Colon (tissue), 2 donors: ENCODE data around the gene ARHGEF6.

ENCODE experiments used
- FAIRE-seq: peaks from 2 replicates; lab custom pipeline; 2012; peaks lifted over from hg19 to GRCh38; lab: Jason Lieb, UNC
- donor health status: control.
- donor health status: control.

Gene ARHGEF6

DNA sequence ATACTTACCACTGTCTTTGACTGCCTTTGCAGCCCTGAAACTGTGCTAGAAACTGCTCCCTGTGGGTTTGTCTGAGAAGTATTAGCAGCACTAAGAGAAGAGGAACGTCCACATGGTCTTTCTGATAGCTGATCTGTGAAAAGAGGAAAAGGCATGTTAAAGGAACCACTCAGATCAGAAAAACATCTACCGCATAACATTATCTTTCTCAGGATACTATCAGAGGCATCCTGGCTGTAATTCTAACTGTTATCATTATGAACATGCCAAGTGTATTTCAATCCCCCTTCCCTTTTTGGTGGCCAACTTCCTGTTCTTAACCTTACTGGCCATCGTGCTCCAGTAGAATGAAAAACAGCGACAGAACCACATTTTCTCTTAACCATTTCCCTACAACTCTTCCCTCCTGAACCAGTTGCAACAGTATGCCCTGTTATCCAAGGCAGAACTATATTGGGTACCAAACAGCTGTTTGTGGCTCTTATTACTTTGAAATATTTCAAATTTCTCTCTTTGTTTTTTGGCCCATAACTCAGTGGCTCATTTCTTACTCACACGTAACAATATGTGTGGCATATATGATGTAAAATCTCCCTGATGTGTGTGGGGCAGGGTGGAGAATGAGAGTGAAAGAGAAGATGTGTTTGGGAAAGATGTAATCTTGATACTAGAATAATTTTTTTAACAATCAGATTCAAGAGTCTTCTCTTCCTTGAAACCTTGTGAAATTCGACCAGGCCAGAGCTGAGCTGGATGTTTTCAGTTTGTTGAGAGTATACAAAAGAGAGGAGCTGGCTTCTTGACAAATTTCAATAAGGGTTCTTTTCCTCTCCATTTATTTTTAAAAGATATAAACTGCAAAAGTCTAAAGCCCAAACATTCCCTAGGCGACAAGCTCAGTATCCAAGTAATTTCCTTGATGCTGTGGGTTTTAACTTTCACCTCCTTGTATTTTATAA is 35.2 kb downstream of the ARHGEF6 start:
- no peak for FAIRE-seq

DNA sequence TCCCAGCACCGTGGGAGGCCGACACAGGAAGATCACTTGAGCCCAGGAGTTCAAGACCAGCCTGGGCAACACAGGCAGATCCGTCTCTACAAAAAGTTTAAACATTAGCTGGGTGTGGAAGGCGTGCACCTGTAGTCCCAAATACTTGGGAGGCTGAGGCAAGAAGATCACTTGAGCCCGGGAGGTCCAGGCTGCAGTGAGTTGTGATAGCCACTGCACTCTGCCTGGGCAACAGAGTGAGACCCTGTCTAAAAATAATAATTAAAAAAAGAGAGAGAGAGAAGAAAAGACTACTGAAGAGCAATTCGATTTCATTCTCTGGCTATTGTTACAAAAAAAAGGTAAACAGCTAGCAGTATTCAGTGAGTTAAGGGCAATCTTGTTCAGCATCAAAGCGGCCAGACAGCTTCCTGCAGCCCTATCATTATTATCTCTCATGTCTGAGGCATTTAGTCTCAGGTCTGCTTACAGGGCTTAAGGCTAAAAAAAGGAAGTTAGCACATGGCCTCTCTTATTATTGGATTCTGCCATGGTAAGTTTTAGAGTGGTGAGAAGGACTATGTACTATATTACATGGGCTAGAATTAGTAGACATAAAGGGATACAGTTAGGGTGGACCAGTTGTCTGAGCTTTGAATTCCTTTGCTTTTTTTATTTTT is 37.9 kb downstream of the ARHGEF6 start:
- no peak for FAIRE-seq

DNA sequence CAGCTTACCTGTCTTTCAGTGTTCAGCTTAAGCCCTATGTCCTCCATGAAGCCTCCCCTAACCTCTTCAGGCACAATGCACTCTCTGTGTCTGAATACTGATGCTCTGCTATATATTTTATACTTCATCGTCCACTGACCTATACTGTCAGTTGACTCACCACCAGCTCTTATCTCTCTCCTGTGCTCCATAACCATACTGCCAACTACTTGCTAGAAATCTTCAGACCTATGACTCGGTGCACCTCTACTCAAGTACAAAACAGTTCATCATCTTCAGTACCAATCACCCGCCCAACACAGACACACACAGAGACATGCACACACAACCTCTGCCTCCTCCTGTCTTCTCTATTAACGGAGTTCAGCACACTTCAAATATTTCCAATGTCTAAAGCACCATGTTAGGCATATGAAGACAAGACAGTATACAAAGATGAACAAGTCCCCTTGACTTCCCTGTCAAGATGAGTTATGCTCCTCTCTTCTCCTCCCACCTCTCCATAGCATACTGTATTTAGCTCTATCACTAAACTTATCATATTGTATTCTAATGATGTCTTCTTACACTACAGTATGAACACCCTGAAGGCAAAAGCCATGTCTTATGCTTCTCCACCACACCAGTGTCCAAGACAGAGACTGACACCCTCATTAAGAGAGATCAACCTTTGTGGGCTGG is 42.5 kb downstream of the ARHGEF6 start:
- FAIRE-seq, result no peak

DNA sequence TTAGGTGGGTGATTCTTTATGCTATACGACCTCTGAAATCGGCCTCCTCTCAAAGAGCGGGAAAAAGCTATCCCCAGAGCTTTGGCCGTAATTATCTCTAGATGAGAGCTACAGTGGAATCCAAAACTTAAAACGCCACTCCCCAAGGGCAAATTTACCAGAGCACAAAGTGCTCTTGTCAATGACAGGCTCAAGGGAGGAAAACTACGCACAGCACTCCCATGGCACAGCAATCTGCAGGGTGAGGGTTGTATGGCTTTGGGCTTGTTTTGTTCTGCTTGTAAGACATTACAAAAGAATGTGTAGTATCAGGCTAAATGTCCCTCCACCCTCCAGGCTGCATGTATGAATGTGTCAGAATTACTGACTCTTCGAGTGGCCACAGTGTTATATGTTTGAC is 44.0 kb downstream of the ARHGEF6 start:
- no peak for FAIRE-seq

DNA sequence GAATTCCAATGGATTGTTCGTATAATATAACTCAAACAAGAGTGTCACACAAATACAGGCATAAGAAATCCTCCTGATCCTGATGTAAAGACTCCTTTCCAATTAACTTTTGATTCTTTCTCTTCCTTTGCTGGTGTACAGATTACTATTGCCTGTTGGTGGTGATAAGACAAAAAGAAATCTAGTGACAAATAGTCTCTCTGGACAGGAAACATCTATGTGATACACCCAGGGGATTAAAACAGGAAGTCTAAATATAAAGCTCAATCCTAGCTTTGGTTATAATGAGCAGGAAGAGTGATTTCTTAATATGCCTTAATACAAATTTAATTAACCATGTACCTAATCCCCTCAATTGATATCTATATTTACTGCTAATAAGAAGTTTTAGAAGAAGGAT is 45.1 kb downstream of the ARHGEF6 start:
- no peak for FAIRE-seq

DNA sequence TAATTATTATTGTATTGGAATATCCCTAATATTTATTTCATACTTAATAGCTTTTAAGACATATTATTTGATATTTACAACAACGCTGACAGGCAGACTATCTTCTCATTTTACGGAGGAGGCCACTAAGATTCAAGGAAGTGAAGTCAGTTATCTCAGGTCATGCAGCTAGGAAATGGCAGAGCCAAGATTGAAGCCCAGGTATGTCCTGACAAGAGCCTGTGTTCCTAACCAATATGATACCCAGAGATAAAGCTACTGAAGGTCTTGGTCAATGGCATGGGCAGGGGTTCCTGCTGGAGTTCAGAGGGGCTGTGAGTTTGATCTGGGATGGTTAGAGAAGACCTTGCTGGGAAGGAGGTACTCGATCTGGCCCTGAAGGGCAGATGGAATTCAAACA is 47.1 kb downstream of the ARHGEF6 start:
- no peak for FAIRE-seq

DNA sequence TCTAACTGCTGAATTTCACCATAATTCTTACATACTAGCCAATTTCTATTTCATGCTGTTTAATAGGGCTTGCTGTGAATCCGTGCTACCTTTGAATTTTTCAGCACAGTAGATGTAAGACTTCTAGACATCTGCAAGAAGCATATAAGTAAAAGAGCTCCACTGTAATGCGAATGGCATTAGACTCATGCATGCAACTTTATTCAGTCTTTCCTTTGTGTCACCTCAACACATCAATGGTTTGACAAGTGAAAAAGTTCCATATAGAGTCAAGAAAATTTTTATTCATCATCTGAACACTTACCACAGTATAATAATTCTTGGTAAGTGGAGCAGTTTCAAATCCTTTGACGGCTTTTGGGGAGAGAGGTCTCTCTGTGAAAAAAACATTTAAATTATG is 48.9 kb downstream of the ARHGEF6 start:
- FAIRE-seq, result no peak

DNA sequence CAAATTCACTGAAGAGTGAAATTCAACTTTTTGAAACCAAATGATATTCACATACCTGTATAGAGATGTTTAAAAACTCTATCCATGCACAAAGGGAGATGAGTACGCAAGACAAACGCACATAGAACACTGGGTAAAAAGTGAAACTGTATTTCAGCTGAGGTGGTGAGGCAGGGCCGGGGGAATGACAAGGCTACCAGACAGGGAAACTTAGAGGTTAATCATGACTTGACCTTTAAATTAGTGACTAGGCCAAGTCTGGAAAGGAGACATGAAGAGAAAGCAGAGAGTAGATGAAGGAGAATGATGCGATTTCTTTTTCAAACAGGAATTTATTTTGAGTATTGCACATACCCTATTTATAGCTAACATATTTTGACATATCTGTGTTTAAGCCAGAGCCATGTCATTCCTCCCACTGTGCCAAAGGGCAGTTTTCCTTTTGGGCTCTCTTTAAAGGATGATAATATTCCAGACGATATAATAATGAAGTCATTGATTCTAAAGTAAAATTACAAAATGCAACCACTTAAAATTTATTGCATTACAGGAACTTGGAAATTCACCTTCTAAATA is 49.4 kb downstream of the ARHGEF6 start:
- peak; percentile 18 for FAIRE-seq

DNA sequence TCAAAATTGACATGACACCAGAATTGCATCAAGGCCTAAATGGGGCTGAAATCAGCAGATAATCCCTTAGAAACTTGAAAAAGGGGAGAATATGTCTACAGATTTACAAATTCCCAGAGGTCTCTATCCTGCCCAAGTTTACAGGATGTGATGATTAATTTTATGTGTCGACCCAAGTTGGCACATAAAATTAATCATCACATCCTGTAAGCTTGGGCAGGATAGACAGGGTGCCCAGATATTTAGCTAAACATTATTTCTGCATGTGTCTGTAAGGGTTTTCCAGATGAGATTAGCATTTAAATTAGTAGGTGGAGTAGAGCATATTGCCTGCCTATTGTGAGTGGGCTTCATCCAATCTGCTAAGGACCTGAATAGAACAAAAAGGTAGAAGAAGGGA is 52.3 kb downstream of the ARHGEF6 start:
- FAIRE-seq, result no peak

DNA sequence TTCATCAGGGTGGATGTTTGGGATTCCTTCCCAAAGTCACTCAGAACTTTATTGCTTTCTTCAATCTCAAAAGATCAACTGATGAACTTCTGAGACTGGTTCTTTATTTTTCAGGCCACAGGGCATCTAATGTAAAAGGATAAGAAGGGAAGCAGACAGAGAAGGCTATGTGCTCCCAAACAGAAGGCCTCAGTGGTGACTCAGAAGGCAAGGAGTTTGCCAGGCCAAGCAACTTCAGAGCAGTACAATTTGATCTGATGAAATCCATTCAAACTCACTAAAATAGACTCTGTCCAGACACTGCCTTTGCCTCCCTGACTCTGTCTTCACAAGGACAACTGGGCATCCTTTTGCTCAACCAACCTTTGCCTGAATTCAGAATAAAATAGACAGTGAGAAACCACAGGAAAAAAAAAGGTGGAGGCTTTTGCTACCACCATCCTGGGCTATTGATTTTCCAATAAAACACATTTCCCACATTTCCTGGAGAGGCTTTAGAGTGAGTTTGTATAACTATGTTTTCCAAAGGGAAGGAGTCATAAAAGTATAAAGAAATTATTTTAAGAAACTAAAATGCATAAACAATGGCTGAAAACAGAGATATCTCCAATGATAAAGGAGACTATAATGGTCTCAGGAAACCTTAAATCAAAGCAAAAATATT is 55.2 kb downstream of the ARHGEF6 start:
- no peak for FAIRE-seq

DNA sequence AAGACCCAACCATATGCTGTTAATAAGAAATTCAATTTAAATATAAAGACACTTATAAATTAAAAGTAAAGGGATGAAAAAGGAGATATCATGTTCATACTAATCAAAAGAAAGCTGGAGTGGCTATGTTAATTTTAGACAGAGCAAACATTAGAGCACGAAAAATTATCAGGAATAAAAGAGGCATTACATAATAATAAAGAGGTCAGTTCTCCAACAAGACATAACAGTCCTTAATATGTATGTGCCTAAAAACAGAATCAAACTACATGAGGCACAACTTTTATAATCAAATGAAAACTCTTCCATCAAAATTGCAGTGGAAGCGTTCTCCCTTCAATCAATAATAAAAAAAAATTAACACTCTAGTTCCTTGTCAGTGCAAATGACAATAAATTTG is 62.6 kb downstream of the ARHGEF6 start:
- peak; percentile 80 for FAIRE-seq

DNA sequence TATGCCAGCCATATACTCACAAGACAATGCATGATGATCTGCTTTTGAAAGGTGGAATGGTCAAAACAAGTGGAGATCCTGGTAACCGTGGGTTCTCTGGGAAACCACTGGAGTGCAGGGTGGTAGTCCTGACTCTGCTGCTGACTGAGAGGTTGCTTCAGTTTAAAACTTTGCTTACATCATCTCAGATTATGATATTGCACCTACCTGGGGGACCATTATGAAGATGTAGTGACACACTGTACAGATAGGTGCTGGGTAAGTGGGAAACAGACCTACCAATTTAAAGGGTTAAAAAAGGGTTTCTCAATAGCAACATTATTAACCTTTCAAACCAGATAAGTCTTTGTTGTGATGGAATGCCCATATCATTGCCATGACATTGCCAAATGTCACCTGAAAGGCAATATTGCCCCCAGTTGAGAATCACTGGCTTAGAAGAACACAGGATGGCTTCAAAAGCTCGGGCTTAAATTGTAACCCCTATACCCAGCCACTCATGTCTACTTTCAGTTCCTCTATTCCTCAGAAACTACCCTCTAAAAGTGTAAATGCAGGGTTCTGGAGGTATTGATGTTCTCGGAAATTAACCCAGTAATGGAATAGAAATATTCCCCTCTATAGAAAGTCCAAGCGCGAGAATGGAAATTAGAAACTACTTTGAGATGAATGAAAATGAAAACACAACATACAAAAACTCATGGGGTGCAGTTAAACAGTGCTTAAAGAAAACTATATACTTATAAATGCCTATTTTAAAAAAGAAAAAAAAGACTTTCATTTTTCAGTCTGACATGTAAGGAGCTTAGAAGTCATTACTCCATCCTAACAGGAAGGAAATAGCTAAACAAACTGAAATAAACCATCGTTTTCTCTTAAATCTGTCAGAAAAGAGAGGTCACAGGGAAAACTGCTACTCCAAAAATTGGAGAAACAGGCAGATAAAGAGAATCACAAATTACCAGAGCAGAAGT is 65.8 kb downstream of the ARHGEF6 start:
- FAIRE-seq, result no peak

DNA sequence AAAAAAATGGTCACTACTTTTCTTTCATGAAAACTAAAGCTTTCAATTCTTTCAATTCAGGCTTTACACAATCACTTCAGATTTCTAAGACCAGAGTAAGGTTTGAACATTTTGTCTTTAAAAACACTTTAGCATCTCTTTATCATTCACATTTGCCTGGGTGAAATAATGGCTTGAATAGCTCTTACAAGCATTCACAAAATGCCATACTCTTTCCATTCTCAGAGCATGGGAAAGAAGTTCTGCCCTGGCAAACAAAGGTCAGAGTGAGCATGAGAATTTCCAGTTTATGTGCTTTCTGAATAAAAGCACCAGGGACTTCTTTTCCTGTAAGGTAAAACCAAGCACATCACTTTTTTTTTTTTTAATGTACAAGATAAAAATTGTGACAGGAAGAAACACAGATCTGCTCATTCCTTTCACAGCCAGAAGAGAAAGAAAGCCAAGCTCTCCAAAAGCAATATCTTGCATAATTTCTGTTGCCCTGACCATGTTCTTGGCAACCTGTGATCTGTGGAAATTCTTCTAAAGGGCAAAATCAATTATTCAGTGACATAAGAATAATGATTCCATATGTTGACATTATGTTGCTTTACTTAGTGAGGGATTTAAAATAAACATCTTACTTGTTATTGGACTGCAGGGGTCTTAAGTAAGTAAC is 68.0 kb downstream of the ARHGEF6 start:
- FAIRE-seq, result peak; percentile 80

DNA sequence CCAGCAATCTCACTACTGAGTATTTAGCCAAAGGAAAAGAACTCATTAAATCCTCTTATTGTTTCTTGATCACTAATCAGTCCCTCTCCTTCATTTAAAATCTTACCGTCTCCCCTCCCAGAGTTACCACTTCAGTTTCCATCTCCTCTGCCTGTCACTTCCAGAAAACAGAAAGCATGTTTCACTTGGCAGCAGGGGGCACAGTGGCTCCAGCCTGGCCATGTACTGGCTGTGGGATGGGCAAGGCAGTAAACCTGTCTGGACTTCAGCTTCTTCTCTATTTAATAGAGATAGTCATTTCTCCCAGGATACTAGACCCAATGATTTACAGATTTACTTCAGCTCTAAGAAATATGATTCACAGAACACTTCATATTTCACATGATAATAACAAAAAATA is 69.6 kb downstream of the ARHGEF6 start:
- no peak for FAIRE-seq

DNA sequence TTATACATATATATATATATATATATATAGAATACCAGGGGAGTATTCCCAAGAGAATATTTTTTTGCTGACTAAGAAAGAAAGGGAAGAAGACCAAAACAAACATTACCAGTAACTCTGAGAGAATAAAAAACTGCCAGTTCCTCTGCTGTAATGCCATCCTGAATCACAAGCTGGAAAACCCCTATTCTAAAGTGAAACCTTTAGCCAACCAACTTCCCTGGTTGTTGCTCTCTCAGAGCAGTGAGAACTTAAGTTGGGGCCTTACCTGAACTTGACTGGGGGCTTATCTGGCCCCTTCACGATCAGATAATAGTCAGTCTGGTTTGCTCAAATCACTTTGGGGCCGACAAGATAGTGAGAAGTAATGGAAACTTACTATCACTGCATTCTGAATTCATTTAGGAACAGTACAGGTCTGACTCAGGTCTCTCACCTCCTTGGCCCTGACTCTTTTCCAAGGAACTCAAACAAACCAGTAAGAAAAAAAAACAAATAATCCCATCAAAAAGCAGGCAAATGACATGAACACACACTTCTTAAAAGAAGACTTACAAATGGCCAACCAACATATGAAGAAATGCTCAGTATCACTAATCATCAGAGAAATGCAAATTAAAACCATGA is 70.3 kb downstream of the ARHGEF6 start:
- FAIRE-seq, result no peak

DNA sequence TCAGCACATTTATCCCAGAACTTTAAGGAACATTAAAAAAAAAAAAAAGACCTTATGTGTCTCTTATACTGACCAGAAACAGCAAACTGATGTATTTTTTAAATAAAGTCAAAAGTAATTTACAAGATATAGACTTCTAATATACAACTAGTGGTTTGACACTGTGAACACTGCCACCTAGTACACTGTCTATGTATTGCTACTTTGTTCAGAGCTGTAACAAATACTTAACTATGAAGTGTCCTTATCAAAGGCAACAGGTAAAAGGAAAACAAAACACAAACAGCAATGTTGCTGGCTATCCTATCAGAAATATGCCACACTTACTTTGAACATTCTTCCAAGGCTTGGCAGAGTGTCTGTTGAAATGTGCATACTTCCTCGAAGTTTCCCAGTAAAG is 72.4 kb downstream of the ARHGEF6 start:
- FAIRE-seq, result no peak

DNA sequence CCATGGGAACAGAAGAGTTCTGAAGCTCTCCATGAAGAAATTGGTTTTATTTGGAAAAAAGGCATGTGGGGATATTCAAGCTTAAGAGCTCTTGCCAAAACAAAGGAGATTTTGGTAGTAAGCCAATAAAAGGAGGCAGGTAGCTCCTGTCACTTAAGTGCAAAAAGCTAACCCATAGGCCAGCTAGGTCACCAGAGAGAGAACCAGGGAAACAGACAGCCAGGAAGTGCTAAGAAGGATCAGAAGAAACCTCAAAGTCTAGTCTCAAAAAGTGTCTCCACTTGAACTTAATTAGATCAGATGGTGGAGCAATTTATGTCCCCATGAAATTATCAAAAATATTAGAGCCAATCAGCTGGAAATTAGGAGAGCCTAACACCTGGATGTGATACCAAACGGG is 83.6 kb downstream of the ARHGEF6 start:
- FAIRE-seq, result no peak

DNA sequence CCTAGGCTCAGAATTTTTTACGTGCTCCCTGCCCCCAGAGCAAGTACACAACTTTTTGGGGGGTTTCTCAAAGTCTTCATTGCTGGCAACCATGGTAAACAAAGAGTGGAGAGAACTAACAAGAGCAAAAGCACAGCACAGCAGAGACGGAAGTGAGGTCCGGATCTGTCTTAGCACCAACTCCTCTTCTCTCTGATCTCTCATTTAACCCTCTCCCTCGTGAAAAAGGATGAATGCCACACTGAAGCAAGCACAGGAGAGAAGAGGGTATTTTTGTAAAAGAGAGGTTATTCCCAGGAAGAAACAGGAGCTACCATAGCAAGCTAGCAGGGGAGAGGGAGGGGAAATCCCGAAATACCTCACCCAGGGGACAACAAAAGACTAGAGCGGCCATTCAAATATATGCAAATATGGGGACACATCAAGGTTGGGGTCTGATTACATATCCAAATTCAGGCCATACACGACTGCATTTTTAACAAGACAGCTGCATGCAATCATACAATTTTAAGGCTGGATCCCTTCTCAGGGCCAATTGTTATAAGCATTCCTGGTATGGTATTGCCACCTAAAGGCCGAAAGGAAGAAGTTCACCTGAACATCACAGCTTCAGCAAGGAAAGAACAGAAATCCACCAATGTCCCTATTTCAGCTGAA is 86.2 kb downstream of the ARHGEF6 start:
- FAIRE-seq, result no peak

DNA sequence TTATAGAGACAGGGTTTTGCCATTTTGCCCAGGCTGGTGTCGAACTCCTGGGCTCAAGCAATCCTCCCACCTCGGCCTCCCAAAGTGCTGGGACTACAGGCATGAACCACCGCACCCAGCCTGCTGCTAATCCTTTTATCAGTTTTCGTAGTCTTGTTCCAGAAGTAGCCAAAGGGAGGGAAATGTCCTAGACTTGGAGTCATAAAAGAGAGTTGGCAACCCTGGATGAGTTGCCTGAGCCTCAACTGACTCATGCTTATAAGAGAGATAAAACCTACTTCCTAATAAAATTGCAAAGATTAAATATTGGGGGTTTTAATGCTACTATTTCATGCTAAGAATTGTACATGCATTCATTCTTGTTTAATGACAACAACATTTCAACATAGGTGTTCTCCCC is 88.5 kb downstream of the ARHGEF6 start:
- FAIRE-seq, result no peak
